Colonic mucosa (tissue), 4 donors: Measurements from ENCODE around the gene TMEM235. TPM values are rescaled to one million over a fixed set of nuclear protein-coding genes. Genes with fewer than 3 reads are reported as not detected.

Experiments
- DNase-seq: peaks from one replicate; pipeline ENCODE4 v3.0.0-alpha.2; 2020
- H3K27ac ChIP-seq: fragments of 200-600 bp; one replicate; pipeline ENCODE4 v1.8.0; 2021
- H3K27me3 ChIP-seq: fragments of 200-600 bp; one replicate; pipeline ENCODE4 v1.8.0; 2021
- H3K36me3 ChIP-seq: fragments of 200-600 bp; one replicate; pipeline ENCODE4 v1.8.0; 2021
- H3K4me1 ChIP-seq: fragments of 200-600 bp; one replicate; pipeline ENCODE4 v1.8.0; 2021; ENCODE audit warnings: mild to moderate bottlenecking
- H3K4me3 ChIP-seq: fragments of 200-600 bp; one replicate; pipeline ENCODE4 v1.8.0; 2021
- H3K9ac ChIP-seq, 2 donors: one replicate each; pipeline ENCODE4 v1.7.0; 2013; ENCODE audit warnings: control low read depth in 2 of 2, low read depth in 2 of 2, low read length in 2 of 2
- H3K9me3 ChIP-seq: fragments of 200-600 bp; one replicate; pipeline ENCODE4 v1.8.0; 2021
- CTCF ChIP-seq: fragments of 200-600 bp; IDR thresholded peaks from one replicate; pipeline ENCODE4 v1.8.0; 2022; ENCODE audit warnings: antibody characterized with exemption, mild to moderate bottlenecking
- intact Hi-C: fragments of 100-400 bp; cut with DNase I; formaldehyde crosslinking; loops from one replicate; pipeline ENCODE4 v1.14.1; 2022
- total RNA-seq, 2 donors: library from RNA; stranded (reverse); fragmentation: NEBNext Ultra II Directional in 1 of 2; extraction: Animal tissue kit (Norgen Biotek cat#: 25700) in 1 of 2; gene quantifications; one replicate each; pipeline ENCODE4 v1.2.1, GENCODE V29; 2021
- donor health status: healthy.
- donor health status: DM: no; HTN: no; CAD: no.
- donor health status: DM: no; HTN: no; CAD: no.

Gene TMEM235
- total RNA-seq, 2 donors from 2014 or later: not detected

DNA sequence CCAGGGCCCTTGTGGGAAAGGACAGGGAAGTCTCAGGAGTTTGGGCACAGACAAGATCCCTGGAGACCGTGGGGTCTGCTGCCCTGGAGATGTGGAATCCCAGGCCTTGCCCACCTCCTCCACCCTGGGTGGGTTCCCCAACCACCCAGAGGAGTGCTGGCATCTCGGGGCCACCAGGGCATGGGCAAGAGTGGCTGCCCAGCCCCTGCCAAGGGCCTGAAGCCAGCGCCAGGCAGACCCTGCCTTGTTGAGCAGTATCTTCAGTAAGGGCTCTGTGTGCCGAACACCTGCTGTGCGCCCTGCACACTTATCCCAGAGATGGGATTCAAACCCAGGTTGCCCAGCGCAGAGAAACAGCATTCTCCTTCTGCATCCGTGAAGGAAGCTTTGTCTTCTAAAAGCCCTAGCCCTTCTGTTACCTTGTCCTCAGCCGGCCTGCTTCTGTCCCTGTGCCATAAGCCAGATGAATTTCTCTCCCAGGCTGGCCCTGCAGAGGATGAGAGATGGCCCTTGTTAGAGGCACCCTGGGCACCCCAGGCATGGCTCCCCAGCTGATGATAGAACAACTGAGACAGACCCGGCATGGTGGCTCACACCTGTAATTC, 32.4 kb downstream of the TMEM235 start:
- Histone ChIP-seq H3K27ac (peak overlapping the region; percentile 50), H3K36me3 (no peaks in the 10 kb centered on the region), H3K9ac (no peak overlapping the region), H3K27me3 (no peaks in the 10 kb centered on the region), H3K9me3 (no peaks in the 10 kb centered on the region), H3K4me1 (no peaks in the 10 kb centered on the region), H3K4me3 (no peak overlapping the region)
- intact Hi-C loops: no loop called here
- DNase-seq: no peak
- no peak for TF ChIP-seq CTCF

GRCh38 chr17:78264590-78264989, 33.2 kb downstream of the TMEM235 start:
- no peaks in the 10 kb centered on the region for H3K9me3 ChIP-seq
- no peaks in the 10 kb centered on the region for H3K27me3 ChIP-seq
- H3K36me3 ChIP-seq: no peaks in the 10 kb centered on the region
- no peak overlapping the region for H3K4me3 ChIP-seq
- intact Hi-C loops: no loop called here
- H3K4me1 ChIP-seq: no peaks in the 10 kb centered on the region
- H3K9ac ChIP-seq: no peak overlapping the region
- no peak overlapping the region for H3K27ac ChIP-seq
- no peak for TF ChIP-seq CTCF
- no peak for DNase-seq

- Histone ChIP-seq H3K9me3 (no peaks in the 10 kb centered on the region), H3K4me1 (no peaks in the 10 kb centered on the region), H3K27ac (no peak overlapping the region), H3K27me3 (no peaks in the 10 kb centered on the region), H3K9ac (no peak overlapping the region), H3K4me3 (no peak overlapping the region), H3K36me3 (no peaks in the 10 kb centered on the region)
- no peak for TF ChIP-seq CTCF
- intact Hi-C loops: no loop called here
- DNase-seq: no peak
These were observed 33.7 kb downstream of the TMEM235 start for GRCh38 chr17:78265121-78265520.

DNA sequence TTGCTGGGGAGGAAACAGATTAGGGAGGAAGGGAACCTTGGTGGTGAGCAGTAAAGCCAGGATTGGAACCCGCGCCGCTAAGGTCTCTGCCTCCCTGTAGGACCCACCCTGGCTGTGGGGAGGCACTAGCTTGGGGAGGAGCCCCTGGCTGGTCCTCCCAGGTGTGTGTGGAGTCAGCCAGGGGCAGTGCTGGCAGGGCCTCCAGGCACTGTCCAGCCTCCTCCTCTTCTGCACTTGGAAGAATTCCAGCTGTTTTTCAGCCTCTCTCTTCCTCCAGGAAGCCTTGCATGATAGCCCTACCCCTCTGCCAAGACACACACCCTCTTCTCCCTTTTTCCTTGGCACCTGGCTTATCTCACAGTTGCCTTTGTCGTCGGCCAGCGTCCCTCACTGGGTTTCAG, 34.8 kb downstream of the TMEM235 start:
- H3K4me1 ChIP-seq: no peaks in the 10 kb centered on the region
- peak; percentile 56 for DNase-seq
- no peak overlapping the region for H3K4me3 ChIP-seq
- H3K9ac ChIP-seq: no peak overlapping the region
- intact Hi-C loops: no loop called here
- H3K9me3 ChIP-seq: no peaks in the 10 kb centered on the region
- H3K36me3 ChIP-seq: no peaks in the 10 kb centered on the region
- no peak overlapping the region for H3K27ac ChIP-seq
- TF ChIP-seq CTCF: no peak
- H3K27me3 ChIP-seq: no peaks in the 10 kb centered on the region

DNA sequence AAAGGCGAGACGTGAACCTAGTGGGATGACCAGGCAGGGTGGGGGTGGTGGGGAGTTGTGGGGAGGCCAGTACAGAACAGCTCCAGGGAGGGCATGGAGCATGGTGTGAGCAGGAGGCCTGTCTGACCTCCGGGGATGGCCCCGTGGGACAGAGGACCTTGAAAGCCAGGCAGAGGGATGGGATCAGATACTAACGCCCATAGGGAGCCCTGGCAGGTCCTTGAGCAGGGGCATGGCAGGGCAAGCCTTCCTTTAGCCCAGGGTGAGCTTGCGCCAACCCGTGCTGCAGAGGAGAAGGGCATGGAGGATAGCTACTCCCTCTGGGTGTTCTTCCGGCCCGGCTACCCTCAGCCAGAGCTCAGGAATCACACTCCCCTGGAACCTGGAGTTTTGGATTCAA, 35.3 kb downstream of the TMEM235 start:
- Histone ChIP-seq H3K4me3 (no peak overlapping the region), H3K9me3 (no peaks in the 10 kb centered on the region), H3K27me3 (no peaks in the 10 kb centered on the region), H3K27ac (no peak overlapping the region), H3K36me3 (no peaks in the 10 kb centered on the region), H3K4me1 (no peaks in the 10 kb centered on the region), H3K9ac (no peak overlapping the region)
- no peak for DNase-seq
- TF ChIP-seq CTCF: no peak
- intact Hi-C loops: no loop called here
